Gastrocnemius medialis (tissue), 4 donors: ENCODE data around the gene ERC1.

Source experiments
- CTCF ChIP-seq, 5 experiments: fragments of 450-650 bp in 3 of 5; fragments of 200-600 bp in 2 of 5; sonication (generic) in 2 of 5; IDR thresholded peaks in 4 of 5; conservative IDR thresholded peaks in 1 of 5; 1 replicate in 4 of 5; 2 replicates in 1 of 5; pipeline ENCODE4 v1.5.1; 2016 to 2019; ENCODE audit warnings: antibody characterized with exemption in 5 of 5, mild to moderate bottlenecking in 3 of 5, moderate library complexity in 3 of 5
- POLR2A ChIP-seq, 2 donors: fragments of 450-650 bp; IDR thresholded peaks; one replicate each; pipeline ENCODE4 v1.6.1; 2017; ENCODE audit warnings: antibody characterized with exemption in 2 of 2, mild to moderate bottlenecking in 2 of 2, moderate library complexity in 2 of 2

GRCh38 chr12:1053690-1054089, 62.7 kb downstream of the ERC1 start:
- TF ChIP-seq CTCF (IDR thresholded peaks at IDR 0.05 in 4 of 5, conservative IDR thresholded peaks at IDR 0.05 in 1 of 5) (no peak), POLR2A (IDR thresholded peaks at IDR 0.05) (no peak)
